PC-9 (cell line): ENCODE results near the gene PRPF40A. TPM values are rescaled to one million over a fixed set of nuclear protein-coding genes. Genes with fewer than 3 reads are reported as not detected.

Experiments used
- BruUV-seq: library from RNA; stranded (reverse); fragments of 400-500 nt; replicated peaks from 2 replicates; lab custom pipeline; 2021; lab: Mats Ljungman, UMichigan
- CTCF ChIA-PET: fragments of 300-600 bp; sonication (Branson Sonifier 250); formaldehyde crosslinking; loops from one replicate; lab custom pipeline; 2022; ENCODE audit warnings: antibody characterized with exemption; lab: Charles Lee
- POLR2A ChIA-PET: fragments of 300-600 bp; sonication (Branson Sonifier 250); formaldehyde crosslinking; loops from one replicate; lab custom pipeline; 2022; ENCODE audit warnings: antibody characterized with exemption; ENCODE audit not compliant: unreplicated experiment; lab: Charles Lee
- DNase-seq, 2 experiments: peaks; one replicate each; pipeline versions ENCODE4 v3.0.0 to v3.0.0-alpha.2; 2015 to 2022; ENCODE audit warnings: mixed read lengths in 1 of 2
- H2AFZ ChIP-seq: fragments of 200-600 bp; sonication (generic); 2 replicates; pipeline ENCODE4 v1.8.1; 2017; ENCODE audit warnings: antibody characterized with exemption
- H3F3A ChIP-seq: fragments of 200-600 bp; sonication (generic); 2 replicates; pipeline ENCODE4 v1.8.1; 2017; ENCODE audit warnings: antibody characterized with exemption, mild to moderate bottlenecking, low read depth; ENCODE audit not compliant: insufficient read depth
- H3K27ac ChIP-seq: fragments of 200-600 bp; sonication (generic); 2 replicates; pipeline ENCODE4 v1.6.1; 2016; ENCODE audit warnings: mixed run types
- H3K27me3 ChIP-seq: fragments of 200-600 bp; sonication (generic); 2 replicates; pipeline ENCODE4 v1.6.1; 2016; ENCODE audit warnings: low read depth, mixed run types; ENCODE audit not compliant: insufficient read depth
- H3K36me3 ChIP-seq: fragments of 200-600 bp; sonication (generic); 2 replicates; pipeline ENCODE4 v1.6.1; 2016; ENCODE audit warnings: low read depth, mixed run types
- H3K4me1 ChIP-seq: fragments of 200-600 bp; sonication (generic); replicated peaks from 2 replicates; pipeline ENCODE4 v1.6.1; 2016; ENCODE audit warnings: mixed run types; ENCODE audit not compliant: insufficient read depth
- H3K4me2 ChIP-seq: fragments of 200-600 bp; sonication (generic); 2 replicates; pipeline ENCODE4 v1.6.1; 2017; ENCODE audit warnings: mixed run types
- H3K4me3 ChIP-seq: fragments of 200-600 bp; sonication (generic); 2 replicates; pipeline ENCODE4 v1.6.1; 2016; ENCODE audit warnings: mixed run types
- H3K79me2 ChIP-seq: fragments of 200-600 bp; sonication (generic); 2 replicates; pipeline ENCODE4 v1.6.1; 2017; ENCODE audit warnings: low read depth, mixed run types
- H3K9me2 ChIP-seq: fragments of 200-600 bp; sonication (generic); 2 replicates; pipeline ENCODE4 v1.8.1; 2017; ENCODE audit warnings: mild to moderate bottlenecking; ENCODE audit not compliant: insufficient read depth
- H3K9me3 ChIP-seq: fragments of 200-600 bp; sonication (generic); 2 replicates; pipeline ENCODE4 v1.8.1; 2016; ENCODE audit warnings: low read depth; ENCODE audit not compliant: insufficient read depth
- H4K20me1 ChIP-seq: fragments of 200-600 bp; sonication (generic); 2 replicates; pipeline ENCODE4 v1.8.1; 2017; ENCODE audit not compliant: insufficient read depth
- EZH2 ChIP-seq: fragments of 200-600 bp; sonication (generic); IDR thresholded peaks from 2 replicates; pipeline ENCODE4 v1.8.0; 2017; ENCODE audit warnings: antibody characterized with exemption, low read depth
- intact Hi-C: fragments of 100-400 bp; cut with micrococcal nuclease; formaldehyde crosslinking; loops from one replicate; pipeline ENCODE4 v1.10.0; 2022; ENCODE audit not compliant: unreplicated experiment
- total RNA-seq: library from RNA; stranded (reverse); gene quantifications from 2 replicates; pipeline ENCODE4 v1.2.3, GENCODE V29; 2021
- TF ChIP-seq, protein P1 (sequence below): fragments of 200-600 bp; sonication (generic); conservative IDR thresholded peaks from 2 replicates; pipeline ENCODE4 v1.6.1; 2017; ENCODE audit warnings: mixed run types, antibody characterized with exemption, mild to moderate bottlenecking, moderate library complexity

Gene PRPF40A
- total RNA-seq, 1 experiment from 2014 or later = 94.1 TPM

DNA sequence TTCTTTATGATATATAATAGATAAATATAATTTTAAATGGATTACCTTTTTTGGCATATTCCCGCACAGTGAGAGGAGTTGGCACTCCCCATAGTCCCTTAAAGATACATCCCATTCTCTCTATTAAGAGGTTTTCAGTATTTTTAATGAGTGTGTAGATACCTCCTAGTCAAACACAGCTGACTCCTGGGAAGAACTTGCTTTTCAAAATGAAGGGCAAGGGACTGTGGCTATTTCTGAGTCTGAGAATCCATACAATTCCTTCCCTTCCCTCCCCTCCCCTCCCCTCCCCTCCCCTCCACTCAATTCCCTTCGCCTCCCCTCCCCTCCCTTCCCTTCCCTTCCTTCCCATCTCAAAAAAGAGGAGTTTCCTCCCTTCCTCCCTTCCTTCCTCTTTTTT is 93.5 kb downstream of the PRPF40A start:
- Histone ChIP-seq H3K9me2 (no peaks in the 10 kb centered on the region), H2AFZ (no peak overlapping the region), H3K4me1 (no peaks in the 10 kb centered on the region), H3K27me3 (no peaks in the 10 kb centered on the region), H3K4me2 (no peak overlapping the region), H3F3A (no peaks in the 10 kb centered on the region; the same call in 1 of the 2 replicates), H3K9me3 (no peaks in the 10 kb centered on the region), H3K36me3 (peaks cover 11% of the 10 kb centered on the region; the same call in 1 of the 2 replicates), H4K20me1 (no peaks in the 10 kb centered on the region), H3K79me2 (no peaks in the 10 kb centered on the region), H3K4me3 (no peak overlapping the region), H3K27ac (no peak overlapping the region)
- POLR2A ChIA-PET = no interaction called here
- no TSS peak for BruUV-seq
- TF ChIP-seq EZH2 = no peak
- TF ChIP-seq, protein P1, sequence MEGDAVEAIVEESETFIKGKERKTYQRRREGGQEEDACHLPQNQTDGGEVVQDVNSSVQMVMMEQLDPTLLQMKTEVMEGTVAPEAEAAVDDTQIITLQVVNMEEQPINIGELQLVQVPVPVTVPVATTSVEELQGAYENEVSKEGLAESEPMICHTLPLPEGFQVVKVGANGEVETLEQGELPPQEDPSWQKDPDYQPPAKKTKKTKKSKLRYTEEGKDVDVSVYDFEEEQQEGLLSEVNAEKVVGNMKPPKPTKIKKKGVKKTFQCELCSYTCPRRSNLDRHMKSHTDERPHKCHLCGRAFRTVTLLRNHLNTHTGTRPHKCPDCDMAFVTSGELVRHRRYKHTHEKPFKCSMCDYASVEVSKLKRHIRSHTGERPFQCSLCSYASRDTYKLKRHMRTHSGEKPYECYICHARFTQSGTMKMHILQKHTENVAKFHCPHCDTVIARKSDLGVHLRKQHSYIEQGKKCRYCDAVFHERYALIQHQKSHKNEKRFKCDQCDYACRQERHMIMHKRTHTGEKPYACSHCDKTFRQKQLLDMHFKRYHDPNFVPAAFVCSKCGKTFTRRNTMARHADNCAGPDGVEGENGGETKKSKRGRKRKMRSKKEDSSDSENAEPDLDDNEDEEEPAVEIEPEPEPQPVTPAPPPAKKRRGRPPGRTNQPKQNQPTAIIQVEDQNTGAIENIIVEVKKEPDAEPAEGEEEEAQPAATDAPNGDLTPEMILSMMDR = no peak
- CTCF ChIA-PET = no interaction called here
- DNase-seq = no peak
- intact Hi-C loops = no loop called here

DNA sequence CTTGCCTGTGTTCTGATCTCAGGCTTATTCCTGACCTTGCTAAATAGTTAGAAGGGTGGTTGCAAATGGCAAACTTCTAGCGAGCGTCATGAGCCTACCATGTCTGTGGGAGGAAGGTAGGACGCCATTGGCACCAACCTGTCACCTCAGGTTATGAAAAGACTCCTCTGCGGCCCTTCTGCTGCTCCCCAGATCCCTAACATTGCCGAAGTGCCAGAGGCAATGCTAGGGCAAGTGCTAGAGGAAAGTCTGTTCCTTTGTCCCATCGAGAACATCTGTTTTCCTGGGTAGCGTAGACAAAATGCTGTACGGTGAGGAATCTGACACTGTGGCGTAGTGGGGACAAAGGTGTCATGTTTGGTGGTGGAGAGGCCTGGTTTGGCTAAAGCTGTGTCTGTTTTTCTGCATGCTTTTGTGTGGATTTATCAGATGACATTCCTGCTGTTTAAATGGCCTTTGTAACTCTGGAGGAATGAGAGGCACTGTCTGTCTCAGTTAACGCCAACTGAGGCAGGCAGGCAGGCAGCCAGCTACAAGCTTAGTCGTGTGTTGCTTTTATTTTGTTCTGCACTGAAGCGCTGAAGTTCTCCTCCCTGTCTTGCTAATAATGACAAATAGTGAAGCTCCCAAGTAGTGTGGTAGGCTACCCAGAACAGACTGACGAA is 94.1 kb downstream of the PRPF40A start:
- H2AFZ ChIP-seq = no peak overlapping the region
- H3K4me1 ChIP-seq = no peaks in the 10 kb centered on the region
- ChIA-PET CTCF (no interaction called here), POLR2A (no interaction called here)
- no peak for DNase-seq
- TF ChIP-seq, protein P1 = no peak
- TF ChIP-seq EZH2 = no peak
- no peaks in the 10 kb centered on the region for H3K27me3 ChIP-seq
- H3F3A ChIP-seq = no peaks in the 10 kb centered on the region; the same call in 1 of the 2 replicates
- no peak overlapping the region for H3K27ac ChIP-seq
- H3K4me3 ChIP-seq = no peak overlapping the region
- peaks cover 9% of the 10 kb centered on the region; the same call in 1 of the 2 replicates for H3K36me3 ChIP-seq
- H3K9me3 ChIP-seq = no peaks in the 10 kb centered on the region
- no peak overlapping the region for H3K4me2 ChIP-seq
- H4K20me1 ChIP-seq = no peaks in the 10 kb centered on the region
- intact Hi-C loops = no loop called here
- no TSS peak for BruUV-seq
- H3K79me2 ChIP-seq = no peaks in the 10 kb centered on the region
- no peaks in the 10 kb centered on the region for H3K9me2 ChIP-seq

DNA sequence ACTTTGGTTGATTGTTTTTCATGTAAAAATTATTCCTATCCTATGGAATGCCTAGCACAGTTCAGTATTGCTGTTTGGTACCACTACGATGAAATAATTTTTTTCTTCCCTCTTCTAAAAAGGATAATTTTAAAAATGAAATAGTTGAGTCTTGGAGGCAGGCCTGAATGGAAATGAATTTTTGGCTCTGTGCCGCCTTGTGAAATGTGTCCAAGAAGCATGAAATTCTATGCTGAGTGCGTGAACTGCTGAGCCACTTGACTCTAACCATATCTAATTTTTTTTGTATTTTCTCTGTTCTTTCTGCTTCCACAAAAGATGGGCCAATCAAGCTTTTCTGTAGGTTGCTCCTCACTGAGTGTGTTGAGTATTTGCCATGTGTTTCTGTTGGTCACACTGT is 95.0 kb downstream of the PRPF40A start:
- no peaks in the 10 kb centered on the region for H3K4me1 ChIP-seq
- no peak for DNase-seq
- H3K9me3 ChIP-seq = no peaks in the 10 kb centered on the region
- CTCF ChIA-PET = no interaction called here
- BruUV-seq = no TSS peak
- no peaks in the 10 kb centered on the region for H3K9me2 ChIP-seq
- H3K27me3 ChIP-seq = no peaks in the 10 kb centered on the region
- H3K36me3 ChIP-seq = peaks cover 8% of the 10 kb centered on the region; the same call in 1 of the 2 replicates
- no peaks in the 10 kb centered on the region for H3K79me2 ChIP-seq
- TF ChIP-seq, protein P1 = no peak
- no peak for TF ChIP-seq EZH2
- H3K27ac ChIP-seq = no peak overlapping the region
- no peaks in the 10 kb centered on the region for H4K20me1 ChIP-seq
- H3K4me3 ChIP-seq = no peak overlapping the region
- H3K4me2 ChIP-seq = no peak overlapping the region
- H2AFZ ChIP-seq = no peak overlapping the region
- intact Hi-C loops = no loop called here
- POLR2A ChIA-PET = no interaction called here
- no peaks in the 10 kb centered on the region; the same call in 1 of the 2 replicates for H3F3A ChIP-seq
